Erythroblast (primary cell): ENCODE data around the gene FREM3.

Experiments used
- GATA1 ChIP-seq: IDR thresholded peaks from 2 replicates; pipeline ENCODE4 v1.6.1; 2011; ENCODE audit warnings: low read depth, mild to moderate bottlenecking, control low read depth, low read length, moderate library complexity
- POLR2A ChIP-seq: IDR thresholded peaks from 2 replicates; pipeline ENCODE4 v1.6.1; 2011; ENCODE audit warnings: mild to moderate bottlenecking, low read length

GRCh38 chr4:143736861-143737260 is 36.4 kb upstream of the FREM3 start:
- TF ChIP-seq POLR2A, result no peak
- TF ChIP-seq GATA1, result no peak
